ENCODE measurements around the gene POU6F2. TPM values are rescaled to one million over a fixed set of nuclear protein-coding genes. Genes with fewer than 3 reads are reported as not detected.

Gene POU6F2
- total and polyA plus RNA-seq, 7 donors = 0.01 TPM; not detected in 6

GRCh38 chr7:39299695-39300094, 322.0 kb downstream of the POU6F2 start:
- Histone ChIP-seq H3K36me3 (ENCODE audit: insufficient read depth in 1 of 2, low read depth in 1 of 2) (no peaks in the 10 kb centered on the region), H3K27me3 (ENCODE audit: insufficient read depth in 3 of 3, low read length in 2 of 3) (peaks cover 0 to 1% (median 0%) of the 10 kb centered on the region in 3 donors), H3K4me3 (no peak overlapping the region), H3K9me3 (no peaks in the 10 kb centered on the region), H3K27ac (no peak overlapping the region), H3K4me1 (no peaks in the 10 kb centered on the region)
- no peak for ATAC-seq
- TF ChIP-seq, protein P1, sequence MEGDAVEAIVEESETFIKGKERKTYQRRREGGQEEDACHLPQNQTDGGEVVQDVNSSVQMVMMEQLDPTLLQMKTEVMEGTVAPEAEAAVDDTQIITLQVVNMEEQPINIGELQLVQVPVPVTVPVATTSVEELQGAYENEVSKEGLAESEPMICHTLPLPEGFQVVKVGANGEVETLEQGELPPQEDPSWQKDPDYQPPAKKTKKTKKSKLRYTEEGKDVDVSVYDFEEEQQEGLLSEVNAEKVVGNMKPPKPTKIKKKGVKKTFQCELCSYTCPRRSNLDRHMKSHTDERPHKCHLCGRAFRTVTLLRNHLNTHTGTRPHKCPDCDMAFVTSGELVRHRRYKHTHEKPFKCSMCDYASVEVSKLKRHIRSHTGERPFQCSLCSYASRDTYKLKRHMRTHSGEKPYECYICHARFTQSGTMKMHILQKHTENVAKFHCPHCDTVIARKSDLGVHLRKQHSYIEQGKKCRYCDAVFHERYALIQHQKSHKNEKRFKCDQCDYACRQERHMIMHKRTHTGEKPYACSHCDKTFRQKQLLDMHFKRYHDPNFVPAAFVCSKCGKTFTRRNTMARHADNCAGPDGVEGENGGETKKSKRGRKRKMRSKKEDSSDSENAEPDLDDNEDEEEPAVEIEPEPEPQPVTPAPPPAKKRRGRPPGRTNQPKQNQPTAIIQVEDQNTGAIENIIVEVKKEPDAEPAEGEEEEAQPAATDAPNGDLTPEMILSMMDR (IDR thresholded peaks at IDR 0.05) = no peak
- no peak for DNase-seq
- intact Hi-C loops (cut with DNase I) = no loop called here
- WGBS, 3 donors = 23 to 53% (median 27%) methylated on average over 6 of the region's 6 CpGs

- H3K4me3 ChIP-seq = no peak overlapping the region
- TF ChIP-seq, protein P1 (IDR thresholded peaks at IDR 0.05) = no peak
- H3K36me3 ChIP-seq (ENCODE audit: insufficient read depth in 1 of 2, low read depth in 1 of 2) = no peaks in the 10 kb centered on the region
- no peaks in the 10 kb centered on the region for H3K4me1 ChIP-seq
- no peaks in the 10 kb centered on the region for H3K27me3 ChIP-seq (ENCODE audit: insufficient read depth in 3 of 3, low read length in 2 of 3)
- 28 to 38% (median 33%) methylated on average over 8 of the region's 8 CpGs for WGBS, 3 donors
- ATAC-seq = no peak
- DNase-seq = no peak
- H3K27ac ChIP-seq = no peak overlapping the region
- intact Hi-C loops (cut with DNase I) = no loop called here
- no peaks in the 10 kb centered on the region for H3K9me3 ChIP-seq
Observed at GRCh38 chr7:39300276-39300675, 322.6 kb downstream of the POU6F2 start.

DNA sequence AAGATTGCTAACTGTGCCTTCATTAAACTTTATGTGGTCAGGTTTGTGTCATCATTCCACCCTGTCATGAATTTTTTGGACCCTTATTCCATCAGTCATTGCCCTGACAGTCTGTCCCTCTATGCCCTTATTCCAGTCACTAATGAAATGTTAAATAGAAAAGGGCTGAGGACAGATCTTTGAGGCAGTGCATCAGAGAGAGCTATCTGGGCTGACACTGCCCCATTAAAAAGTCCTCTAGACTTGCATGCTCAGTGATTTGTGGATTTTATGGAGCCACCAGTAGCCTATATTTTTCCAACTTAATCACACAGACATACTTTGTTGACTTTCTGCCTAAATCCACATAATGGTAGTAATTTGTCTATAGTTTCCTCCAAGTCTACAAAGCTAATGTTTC, 323.8 kb downstream of the POU6F2 start:
- H3K4me1 ChIP-seq = no peaks in the 10 kb centered on the region
- ATAC-seq = no peak
- H3K36me3 ChIP-seq (ENCODE audit: insufficient read depth in 1 of 2, low read depth in 1 of 2) = no peaks in the 10 kb centered on the region
- H3K4me3 ChIP-seq = no peak overlapping the region
- no peak overlapping the region for H3K27ac ChIP-seq
- TF ChIP-seq, protein P1 (IDR thresholded peaks at IDR 0.05) = no peak
- intact Hi-C loops (cut with DNase I) = no loop called here
- no peak for DNase-seq
- no peaks in the 10 kb centered on the region for H3K27me3 ChIP-seq (ENCODE audit: insufficient read depth in 3 of 3, low read length in 2 of 3)
- no peaks in the 10 kb centered on the region for H3K9me3 ChIP-seq

DNA sequence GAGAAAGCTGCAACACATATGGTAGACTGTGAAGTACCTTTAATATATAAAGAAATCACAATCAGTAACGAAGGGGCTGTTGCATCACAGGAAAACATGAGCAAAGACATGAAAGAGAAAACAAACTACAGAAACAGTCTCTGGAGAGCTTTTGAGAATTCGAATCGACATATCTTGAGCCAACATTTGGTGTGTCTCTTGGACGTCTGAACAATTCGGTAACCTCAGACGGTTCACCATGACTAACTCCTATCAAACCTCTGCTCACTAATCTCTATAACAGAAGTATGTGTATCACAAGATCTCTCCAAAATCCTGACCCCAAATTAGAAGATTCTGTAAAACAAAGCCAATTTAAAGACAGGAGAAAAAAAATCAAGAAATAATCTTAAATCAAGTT, 326.5 kb downstream of the POU6F2 start:
- Histone ChIP-seq H3K36me3 (ENCODE audit: insufficient read depth in 1 of 2, low read depth in 1 of 2) (no peaks in the 10 kb centered on the region), H3K4me1 (no peaks in the 10 kb centered on the region), H3K27me3 (ENCODE audit: insufficient read depth in 3 of 3, low read length in 2 of 3) (no peaks in the 10 kb centered on the region), H3K9me3 (no peaks in the 10 kb centered on the region), H3K27ac (no peak overlapping the region), H3K4me3 (no peak overlapping the region)
- no peak for ATAC-seq
- no peak for DNase-seq
- intact Hi-C loops (cut with DNase I) = no loop called here
- whole genome bisulfite sequencing, 3 donors = 24 to 36% (median 27%) methylated on average over 6 of the region's 6 CpGs
- TF ChIP-seq, protein P1 (IDR thresholded peaks at IDR 0.05) = no peak

- no peak for ATAC-seq
- intact Hi-C loops (cut with DNase I) = no loop called here
- Histone ChIP-seq H3K9me3 (no peaks in the 10 kb centered on the region), H3K27ac (no peak overlapping the region), H3K4me3 (no peak overlapping the region), H3K36me3 (ENCODE audit: insufficient read depth in 1 of 2, low read depth in 1 of 2) (no peaks in the 10 kb centered on the region), H3K27me3 (ENCODE audit: insufficient read depth in 3 of 3, low read length in 2 of 3) (no peaks in the 10 kb centered on the region), H3K4me1 (no peaks in the 10 kb centered on the region)
- TF ChIP-seq, protein P1 (IDR thresholded peaks at IDR 0.05) = no peak
- 62 to 81% (median 70%) methylated on average over 3 of the region's 3 CpGs for WGBS, 3 donors
- DNase-seq = no peak
Observed at GRCh38 chr7:39304668-39305405, 327.1 kb downstream of the POU6F2 start.

Data from psoas muscle (tissue), 8 donors.